Caco-2 (cell line): ENCODE data around the gene MSANTD7. TPM values are rescaled to one million over a fixed set of nuclear protein-coding genes. Genes with fewer than 3 reads are reported as not detected.

Experiments used
- BruUV-seq: library from RNA; stranded (reverse); fragments of 400-500 nt; replicated peaks from 2 replicates; lab custom pipeline; 2021; lab: Mats Ljungman, UMichigan
- CTCF ChIA-PET: fragments of 300-600 bp; sonication (Branson Sonifier 250); formaldehyde crosslinking; loops from one replicate; lab custom pipeline; 2022; ENCODE audit warnings: antibody characterized with exemption; lab: Charles Lee
- POLR2A ChIA-PET: fragments of 300-600 bp; sonication (Branson Sonifier 250); formaldehyde crosslinking; loops from one replicate; lab custom pipeline; 2022; ENCODE audit warnings: antibody characterized with exemption; lab: Charles Lee
- DNase-seq, 2 experiments: peaks; one replicate each; pipeline versions ENCODE4 v3.0.0 to v3.0.0-alpha.2; 2020 to 2022
- H3K27me3 ChIP-seq: replicated peaks from 2 replicates; pipeline ENCODE4 v1.6.0; 2011; ENCODE audit warnings: low read length; ENCODE audit not compliant: control insufficient read depth, insufficient read depth
- H3K36me3 ChIP-seq: 2 replicates; pipeline ENCODE4 v1.5.1; 2011; ENCODE audit warnings: low read length; ENCODE audit not compliant: control insufficient read depth, insufficient read depth
- H3K4me1 ChIP-seq: fragments of 250-450 bp; sonication (Bioruptor Pico); 2 replicates; pipeline ENCODE4 v1.5.1; 2020; ENCODE audit warnings: mild to moderate bottlenecking
- H3K4me3 ChIP-seq: 2 replicates; pipeline ENCODE4 v1.5.1; 2011; ENCODE audit warnings: low read depth, mild to moderate bottlenecking, control low read depth, low read length
- H3K9me3 ChIP-seq: fragments of 250-450 bp; sonication (Bioruptor Pico); 2 replicates; pipeline ENCODE4 v1.5.1; 2020; ENCODE audit warnings: mild to moderate bottlenecking, moderate library complexity
- H3K27ac Mint-ChIP-seq: one replicate; pipeline ENCODE4 v1.8.0; 2022; ENCODE audit warnings: mixed read lengths; ENCODE audit not compliant: unreplicated experiment
- H3K27me3 Mint-ChIP-seq: one replicate; pipeline ENCODE4 v1.8.0; 2022; ENCODE audit warnings: mixed read lengths; ENCODE audit not compliant: insufficient read depth, unreplicated experiment
- H3K36me3 Mint-ChIP-seq: one replicate; pipeline ENCODE4 v1.8.0; 2022; ENCODE audit warnings: mild to moderate bottlenecking, mixed read lengths; ENCODE audit not compliant: insufficient read depth, unreplicated experiment
- H3K4me1 Mint-ChIP-seq: one replicate; pipeline ENCODE4 v1.8.0; 2022; ENCODE audit warnings: low read depth, mixed read lengths; ENCODE audit not compliant: unreplicated experiment
- H3K4me3 Mint-ChIP-seq: one replicate; pipeline ENCODE4 v1.8.0; 2022; ENCODE audit warnings: mild to moderate bottlenecking, moderate library complexity, mixed read lengths; ENCODE audit not compliant: unreplicated experiment
- H3K9me3 Mint-ChIP-seq: one replicate; pipeline ENCODE4 v1.8.0; 2022; ENCODE audit warnings: mixed read lengths; ENCODE audit not compliant: unreplicated experiment
- intact Hi-C: fragments of 100-400 bp; cut with micrococcal nuclease; formaldehyde crosslinking; loops from one replicate; pipeline ENCODE4 v1.10.0; 2022; ENCODE audit not compliant: unreplicated experiment
- total RNA-seq: library from RNA; stranded (reverse); gene quantifications from 2 replicates; pipeline ENCODE4 v1.2.3, GENCODE V29; 2022
- TF ChIP-seq, protein P1 (sequence below), 2 experiments: fragments of 200-600 bp in 1 of 2; IDR thresholded peaks; 1 replicate in 1 of 2; 2 replicates in 1 of 2; pipeline versions ENCODE4 v1.5.1 to v1.8.0; 2011 to 2022; ENCODE audit warnings: antibody characterized with exemption in 1 of 2, control low read depth in 1 of 2, inconsistent platforms in 1 of 2, low read depth in 1 of 2, low read length in 1 of 2, mild to moderate bottlenecking in 1 of 2, moderate library complexity in 1 of 2; ENCODE audit not compliant: insufficient read depth in 1 of 2, severe bottlenecking in 1 of 2, unreplicated experiment in 1 of 2

The MSANTD7 gene
- total RNA-seq, 1 experiment from 2014 or later, result 30.0 TPM

DNA sequence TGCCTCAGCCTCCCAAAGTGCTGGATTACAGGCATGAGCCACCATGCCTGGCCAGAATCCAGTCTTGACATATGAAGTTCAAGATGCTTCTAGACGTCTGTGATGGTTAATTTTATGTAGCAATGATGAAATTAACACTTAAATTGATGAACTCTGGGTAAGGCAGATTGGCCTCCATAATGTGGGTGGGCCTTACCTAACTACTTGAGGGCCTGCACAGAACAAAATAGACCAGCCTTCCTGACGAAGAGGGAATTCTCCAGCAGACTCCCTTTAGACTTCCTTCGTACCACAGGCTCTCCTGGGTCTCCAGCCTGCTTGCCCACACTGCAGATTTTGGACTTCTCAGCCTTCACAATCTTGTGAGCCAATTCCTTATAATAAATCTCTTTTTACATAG is 5.0 kb upstream of the MSANTD7 start:
- Mint-ChIP-seq H3K9me3 (no peaks in the 10 kb centered on the region), H3K4me1 (peaks cover 8% of the 10 kb centered on the region), H3K36me3 (peaks cover 10% of the 10 kb centered on the region), H3K27me3 (no peaks in the 10 kb centered on the region), H3K4me3 (no peak overlapping the region), H3K27ac (no peak overlapping the region)
- Histone ChIP-seq H3K36me3 (no peaks in the 10 kb centered on the region), H3K4me1 (no peaks in the 10 kb centered on the region; the same call in 1 of the 2 replicates), H3K9me3 (no peaks in the 10 kb centered on the region), H3K4me3 (no peak overlapping the region), H3K27me3 (no peaks in the 10 kb centered on the region)
- TF ChIP-seq, protein P1, sequence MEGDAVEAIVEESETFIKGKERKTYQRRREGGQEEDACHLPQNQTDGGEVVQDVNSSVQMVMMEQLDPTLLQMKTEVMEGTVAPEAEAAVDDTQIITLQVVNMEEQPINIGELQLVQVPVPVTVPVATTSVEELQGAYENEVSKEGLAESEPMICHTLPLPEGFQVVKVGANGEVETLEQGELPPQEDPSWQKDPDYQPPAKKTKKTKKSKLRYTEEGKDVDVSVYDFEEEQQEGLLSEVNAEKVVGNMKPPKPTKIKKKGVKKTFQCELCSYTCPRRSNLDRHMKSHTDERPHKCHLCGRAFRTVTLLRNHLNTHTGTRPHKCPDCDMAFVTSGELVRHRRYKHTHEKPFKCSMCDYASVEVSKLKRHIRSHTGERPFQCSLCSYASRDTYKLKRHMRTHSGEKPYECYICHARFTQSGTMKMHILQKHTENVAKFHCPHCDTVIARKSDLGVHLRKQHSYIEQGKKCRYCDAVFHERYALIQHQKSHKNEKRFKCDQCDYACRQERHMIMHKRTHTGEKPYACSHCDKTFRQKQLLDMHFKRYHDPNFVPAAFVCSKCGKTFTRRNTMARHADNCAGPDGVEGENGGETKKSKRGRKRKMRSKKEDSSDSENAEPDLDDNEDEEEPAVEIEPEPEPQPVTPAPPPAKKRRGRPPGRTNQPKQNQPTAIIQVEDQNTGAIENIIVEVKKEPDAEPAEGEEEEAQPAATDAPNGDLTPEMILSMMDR (IDR thresholded peaks at IDR 0.05; ENCODE audit: insufficient read depth in 1 of 2, low read depth in 1 of 2, low read length in 1 of 2, severe bottlenecking in 1 of 2, unreplicated experiment in 1 of 2), result no peak
- ChIA-PET CTCF (no interaction called here), POLR2A (no interaction called here)
- no TSS peak for BruUV-seq
- intact Hi-C loops, result no loop called here
- DNase-seq, result no peak

DNA sequence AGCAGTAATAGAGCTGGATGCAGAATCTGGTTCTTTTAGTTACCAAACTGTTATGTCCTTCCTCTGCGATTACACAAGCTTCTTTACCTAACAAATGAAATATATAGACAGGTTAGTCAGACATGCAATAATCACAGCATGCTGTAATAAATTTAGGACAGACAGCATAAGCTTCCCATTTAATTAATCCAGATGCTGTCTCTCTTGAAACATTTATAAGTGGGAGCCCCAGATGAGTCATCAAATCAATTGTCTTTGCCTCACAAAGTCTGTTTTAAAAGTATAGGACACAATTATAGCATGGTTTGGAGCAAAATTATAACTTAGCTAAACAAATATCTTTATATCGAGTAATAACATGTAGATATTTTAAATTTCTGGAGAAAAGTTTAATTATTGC is 1.9 kb upstream of the MSANTD7 start:
- no TSS peak for BruUV-seq
- Histone ChIP-seq H3K4me1 (no peaks in the 10 kb centered on the region; the same call in 1 of the 2 replicates), H3K4me3 (no peak overlapping the region), H3K27me3 (no peaks in the 10 kb centered on the region), H3K36me3 (no peaks in the 10 kb centered on the region), H3K9me3 (no peaks in the 10 kb centered on the region)
- intact Hi-C loops, result loop anchor here (5.0 kb wide), 3 partner anchors 234 to 284 kb away; no protein-coding TSS in a partner anchor
- POLR2A ChIA-PET, result interaction anchor here (3.7 kb wide), 1 partner anchor 42 kb away, joined by 64 read pairs; the partner anchor contains the start of gene SUV39H2
- H3K27ac Mint-ChIP-seq, result no peak overlapping the region
- no peaks in the 10 kb centered on the region for H3K9me3 Mint-ChIP-seq
- H3K4me3 Mint-ChIP-seq, result no peak overlapping the region
- CTCF ChIA-PET, result interaction anchor here (2.1 kb wide), 1 partner anchor 13 kb away, joined by 11 read pairs; no protein-coding TSS in a partner anchor
- no peak for DNase-seq
- peaks cover 39% of the 10 kb centered on the region for H3K36me3 Mint-ChIP-seq
- no peaks in the 10 kb centered on the region for H3K27me3 Mint-ChIP-seq
- TF ChIP-seq, protein P1 (IDR thresholded peaks at IDR 0.05; ENCODE audit: insufficient read depth in 1 of 2, low read depth in 1 of 2, low read length in 1 of 2, severe bottlenecking in 1 of 2, unreplicated experiment in 1 of 2), result no peak
- peaks cover 15% of the 10 kb centered on the region for H3K4me1 Mint-ChIP-seq

DNA sequence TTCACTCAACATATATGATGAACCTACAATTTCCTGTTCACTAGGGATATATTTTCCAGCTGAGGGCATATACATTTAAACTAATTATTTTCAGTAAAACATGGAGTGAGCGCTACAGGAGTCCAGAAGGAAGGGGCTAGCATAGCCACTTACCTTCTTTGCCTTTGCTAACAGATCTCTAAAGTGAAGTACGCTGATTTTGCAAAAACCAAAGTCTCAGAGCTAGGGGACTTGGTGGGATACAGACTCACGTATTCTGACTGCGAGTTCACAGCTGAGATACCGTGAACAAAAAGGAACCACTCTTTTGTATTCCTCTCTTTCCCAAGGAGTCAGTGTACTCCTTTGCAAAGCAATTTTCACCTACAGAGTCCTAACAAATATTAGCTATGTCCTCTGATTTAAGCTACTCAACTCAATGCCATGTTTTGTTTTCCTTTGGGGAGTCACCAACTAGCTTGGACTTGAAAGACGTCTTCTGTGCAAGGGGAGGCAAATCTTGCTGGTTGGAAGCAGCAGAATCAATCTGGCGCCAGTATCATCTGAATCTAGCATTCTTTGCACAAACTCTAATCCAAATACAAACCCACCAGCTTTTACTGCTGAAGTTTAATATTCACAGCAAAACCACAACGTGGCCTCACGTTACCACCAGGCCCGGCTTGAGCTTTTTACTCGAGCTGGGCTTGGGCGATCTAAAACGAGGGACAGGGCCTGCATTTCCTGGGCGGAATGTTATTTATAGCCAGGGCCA is 926 bp upstream of the MSANTD7 start:
- intact Hi-C loops, result loop anchor here (1.0 to 5.0 kb wide), 4 partner anchors 35 to 285 kb away; no protein-coding TSS in a partner anchor
- BruUV-seq, result TSS peak; percentile 59
- no peaks in the 10 kb centered on the region for H3K27me3 Mint-ChIP-seq
- no peak for DNase-seq
- no peaks in the 10 kb centered on the region; the same call in 1 of the 2 replicates for H3K4me1 ChIP-seq
- peaks cover 48% of the 10 kb centered on the region for H3K36me3 Mint-ChIP-seq
- H3K9me3 ChIP-seq, result no peaks in the 10 kb centered on the region
- H3K36me3 ChIP-seq, result no peaks in the 10 kb centered on the region
- H3K9me3 Mint-ChIP-seq, result no peaks in the 10 kb centered on the region
- ChIA-PET POLR2A (interaction anchor here (0.5 to 3.7 kb wide), 22 partner anchors 8 to 796 kb away, joined by 3 to 64 read pairs (median 5); partner anchors contain the start of genes DCLRE1C, MEIG1, RPP38 and SUV39H2), CTCF (interaction anchor here (0.6 to 2.1 kb wide), 9 partner anchors 12 to 281 kb away, joined by 3 to 13 read pairs (median 4); partner anchors contain the start of genes MEIG1 and SUV39H2)
- H3K4me3 Mint-ChIP-seq, result peak overlapping the region; percentile 70
- H3K27me3 ChIP-seq, result no peaks in the 10 kb centered on the region
- peak overlapping the region; percentile 91 for H3K27ac Mint-ChIP-seq
- H3K4me3 ChIP-seq, result peak overlapping the region; percentile 68
- peaks cover 15% of the 10 kb centered on the region for H3K4me1 Mint-ChIP-seq
- TF ChIP-seq, protein P1 (IDR thresholded peaks at IDR 0.05; ENCODE audit: insufficient read depth in 1 of 2, low read depth in 1 of 2, low read length in 1 of 2, severe bottlenecking in 1 of 2, unreplicated experiment in 1 of 2), result no peak
